Right lobe of liver (tissue), 6 donors: Measurements from ENCODE around the gene OR1K1. TPM values are rescaled to one million over a fixed set of nuclear protein-coding genes. Genes with fewer than 3 reads are reported as not detected.
A peak's percentile ranks its signal among the peaks of the same experiment; 100 is the strongest.

Source experiments
- ATAC-seq, 4 donors: fragments of 200-7000 bp; cut with Tn5 transposase; one replicate each; pipeline ENCODE4 v1.9.1; 2020; ENCODE audit warnings: mild to moderate bottlenecking in 4 of 4, moderate library complexity in 4 of 4
- DNase-seq, 3 donors: peaks; one replicate each; pipeline ENCODE4 v3.0.0-alpha.2; 2020
- H3K27ac ChIP-seq, 3 donors: fragments of 200-600 bp; one replicate each; pipeline ENCODE4 v1.8.0; 2022
- H3K27me3 ChIP-seq, 2 donors: fragments of 200-600 bp; one replicate each; pipeline ENCODE4 v1.8.0; 2022
- H3K36me3 ChIP-seq, 4 donors: fragments of 200-600 bp; sonication (generic) in 1 of 4; one replicate each; pipeline versions ENCODE4 v1.5.1 to v1.8.0; 2017 to 2022; ENCODE audit warnings: control low read depth in 1 of 4
- H3K4me1 ChIP-seq, 4 donors: fragments of 200-600 bp; sonication (generic) in 1 of 4; one replicate each; pipeline versions ENCODE4 v1.5.1 to v1.8.0; 2017 to 2022; ENCODE audit warnings: control low read depth in 1 of 4
- H3K4me3 ChIP-seq, 3 donors: fragments of 200-600 bp; one replicate each; pipeline ENCODE4 v1.8.0; 2022
- H3K9me3 ChIP-seq, 4 donors: fragments of 200-600 bp; sonication (generic) in 1 of 4; one replicate each; pipeline versions ENCODE4 v1.5.1 to v1.8.0; 2017 to 2022; ENCODE audit warnings: control low read depth in 1 of 4
- POLR2A ChIP-seq: fragments of 450-650 bp; IDR thresholded peaks from one replicate; pipeline ENCODE4 v1.6.1; 2017; ENCODE audit warnings: antibody characterized with exemption, mild to moderate bottlenecking
- WGBS: methylation state at CpG from one replicate; pipeline ENCODE4 v1.1.6; 2018; ENCODE audit warnings: low coverage, low lambda C conversion rate; ENCODE audit not compliant: insufficient coverage; ENCODE audit errors: missing lambda C conversion rate; 5-methylcytosine and 5-hydroxymethylcytosine counted together
- intact Hi-C, 2 donors: fragments of 100-400 bp; cut with DNase I; formaldehyde crosslinking; loops; one replicate each; pipeline versions ENCODE4 v1.11.2 to v1.14.1; 2022
- total RNA-seq, 6 experiments: library from RNA; depleted of rRNA in 2 of 6; stranded (reverse); fragments of >200 nt in 2 of 6; fragmentation: NEBNext Ultra II Directional in 3 of 6; extraction: Animal tissue kit (Norgen Biotek cat#: 25700) in 3 of 6; gene quantifications; one replicate each; pipeline versions ENCODE4 v1.1.0 to v1.2.4, GENCODE V29; 2016 to 2023
- TF ChIP-seq, protein P1 (sequence below), 4 donors: fragments of 200-600 bp in 3 of 4; fragments of 450-650 bp in 1 of 4; IDR thresholded peaks; one replicate each; pipeline versions ENCODE4 v1.5.1 to v1.8.0; 2016 to 2022; ENCODE audit warnings: antibody characterized with exemption in 4 of 4, mild to moderate bottlenecking in 2 of 4
- donor health status: DM: no; HTN: yes; CAD: no.
- donor health status: DM: no; HTN: no; CAD: no.
- donor health status: DM: no; HTN: no; CAD: no.
- donor health status: DM: no; HTN: yes; CAD: no.
- donor health status: DM: no; HTN: yes; CAD: no.

OR1K1 gene
- total RNA-seq, 6 experiments from 2014 or later, result not detected

DNA sequence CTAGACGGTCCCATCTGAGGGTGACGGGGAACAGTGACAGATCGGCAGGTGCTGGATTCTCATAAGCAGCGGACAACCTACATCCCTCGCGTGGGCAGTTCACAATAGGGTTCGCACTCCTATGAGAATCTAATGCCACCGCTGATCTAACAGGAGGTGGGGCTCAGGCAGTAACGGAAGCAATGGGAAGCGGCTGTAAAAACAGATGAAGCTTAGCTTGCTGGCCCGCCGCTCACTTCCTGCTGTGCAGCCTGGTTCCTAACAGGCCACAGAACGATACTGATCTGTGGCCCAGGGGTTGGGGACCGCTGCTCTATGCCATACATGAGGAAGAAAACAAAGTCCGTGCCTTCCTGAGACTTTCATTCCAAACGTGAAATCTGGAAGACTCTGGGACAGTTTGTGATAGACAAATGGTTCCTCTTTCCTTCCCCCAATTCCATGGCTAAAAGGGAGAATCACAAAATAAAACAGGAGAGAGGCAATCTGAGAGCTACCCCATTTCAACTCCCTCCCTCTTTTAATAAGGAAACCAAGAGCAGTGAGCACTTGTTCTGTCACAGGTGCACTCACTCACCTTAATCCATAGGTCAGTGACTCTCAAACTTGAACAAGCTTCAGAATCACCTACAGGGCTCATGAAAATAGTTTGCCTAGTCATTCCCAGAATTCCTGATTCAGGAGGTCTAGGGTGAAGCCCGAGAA, 16.4 kb downstream of the OR1K1 start:
- ATAC-seq (peak; percentile 69 to 87 (median 80)), DNase-seq (peak in 1 of 3 donors; percentile 44)
- Histone ChIP-seq H3K4me1 (peaks cover 0 to 3% (median 0%) of the 10 kb centered on the region in 4 donors), H3K27ac (peak overlapping the region in 1 of 3 donors; percentile 25), H3K36me3 (peaks cover 0 to 22% (median 4%) of the 10 kb centered on the region in 4 donors), H3K4me3 (no peak overlapping the region), H3K9me3 (no peaks in the 10 kb centered on the region), H3K27me3 (no peaks in the 10 kb centered on the region)
- intact Hi-C loops, result no loop called here
- 42% methylated on average over 13 of the region's 17 CpGs for WGBS
- TF ChIP-seq, protein P1, sequence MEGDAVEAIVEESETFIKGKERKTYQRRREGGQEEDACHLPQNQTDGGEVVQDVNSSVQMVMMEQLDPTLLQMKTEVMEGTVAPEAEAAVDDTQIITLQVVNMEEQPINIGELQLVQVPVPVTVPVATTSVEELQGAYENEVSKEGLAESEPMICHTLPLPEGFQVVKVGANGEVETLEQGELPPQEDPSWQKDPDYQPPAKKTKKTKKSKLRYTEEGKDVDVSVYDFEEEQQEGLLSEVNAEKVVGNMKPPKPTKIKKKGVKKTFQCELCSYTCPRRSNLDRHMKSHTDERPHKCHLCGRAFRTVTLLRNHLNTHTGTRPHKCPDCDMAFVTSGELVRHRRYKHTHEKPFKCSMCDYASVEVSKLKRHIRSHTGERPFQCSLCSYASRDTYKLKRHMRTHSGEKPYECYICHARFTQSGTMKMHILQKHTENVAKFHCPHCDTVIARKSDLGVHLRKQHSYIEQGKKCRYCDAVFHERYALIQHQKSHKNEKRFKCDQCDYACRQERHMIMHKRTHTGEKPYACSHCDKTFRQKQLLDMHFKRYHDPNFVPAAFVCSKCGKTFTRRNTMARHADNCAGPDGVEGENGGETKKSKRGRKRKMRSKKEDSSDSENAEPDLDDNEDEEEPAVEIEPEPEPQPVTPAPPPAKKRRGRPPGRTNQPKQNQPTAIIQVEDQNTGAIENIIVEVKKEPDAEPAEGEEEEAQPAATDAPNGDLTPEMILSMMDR (IDR thresholded peaks at IDR 0.05), result no peak
- no peak for TF ChIP-seq POLR2A

GRCh38 chr9:122819326-122819725, 19.4 kb downstream of the OR1K1 start:
- H3K9me3 ChIP-seq, result no peaks in the 10 kb centered on the region
- no peaks in the 10 kb centered on the region for H3K27me3 ChIP-seq
- ATAC-seq (no peak), DNase-seq (no peak)
- intact Hi-C loops, result no loop called here
- TF ChIP-seq, protein P1 (IDR thresholded peaks at IDR 0.05), result no peak
- TF ChIP-seq POLR2A, result no peak
- 65% methylated on average over 3 of the region's 3 CpGs for WGBS
- H3K4me1 ChIP-seq, result peaks cover 0 to 3% (median 0%) of the 10 kb centered on the region in 4 donors
- H3K27ac ChIP-seq, result no peak overlapping the region
- no peak overlapping the region for H3K4me3 ChIP-seq
- peaks cover 0 to 43% (median 4%) of the 10 kb centered on the region in 4 donors for H3K36me3 ChIP-seq

GRCh38 chr9:122819791-122820489, 20.0 kb downstream of the OR1K1 start:
- H3K4me1 ChIP-seq, result peaks cover 0 to 3% (median 0%) of the 10 kb centered on the region in 4 donors
- no peak overlapping the region for H3K27ac ChIP-seq
- ATAC-seq, result peak in 3 of 4 donors; percentile 28 to 51 (median 43)
- DNase-seq, result no peak
- H3K36me3 ChIP-seq, result peaks cover 0 to 43% (median 4%) of the 10 kb centered on the region in 4 donors
- no peak overlapping the region for H3K4me3 ChIP-seq
- 52% methylated on average over 4 of the region's 9 CpGs for WGBS
- TF ChIP-seq POLR2A, result no peak
- TF ChIP-seq, protein P1 (IDR thresholded peaks at IDR 0.05), result no peak
- H3K9me3 ChIP-seq, result no peaks in the 10 kb centered on the region
- H3K27me3 ChIP-seq, result no peaks in the 10 kb centered on the region
- intact Hi-C loops, result no loop called here

DNA sequence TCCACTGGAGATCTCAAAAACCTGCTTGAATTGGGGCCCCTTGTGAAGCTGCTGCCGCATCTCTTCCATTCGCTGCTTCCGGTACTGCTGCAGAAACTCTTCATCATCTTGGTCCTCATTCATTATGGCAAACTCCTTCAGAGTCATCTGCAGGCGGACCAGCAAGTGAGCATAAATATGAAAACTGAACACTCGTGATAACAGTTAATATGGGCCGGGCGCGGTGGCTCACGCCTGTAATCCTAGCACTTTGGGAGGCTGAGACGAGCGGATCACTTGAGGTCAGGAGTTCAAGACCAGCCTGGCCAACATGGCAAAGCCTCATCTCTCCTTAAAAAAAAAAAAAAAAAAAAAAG, 20.5 kb downstream of the OR1K1 start:
- Histone ChIP-seq H3K9me3 (no peaks in the 10 kb centered on the region), H3K36me3 (peaks cover 0 to 43% (median 4%) of the 10 kb centered on the region in 4 donors), H3K27ac (no peak overlapping the region), H3K4me3 (no peak overlapping the region), H3K27me3 (no peaks in the 10 kb centered on the region), H3K4me1 (peaks cover 0 to 3% (median 0%) of the 10 kb centered on the region in 4 donors)
- ATAC-seq (no peak), DNase-seq (no peak)
- intact Hi-C loops, result no loop called here
- WGBS, result 86% methylated on average over 6 of the region's 11 CpGs
- TF ChIP-seq POLR2A, result no peak
- TF ChIP-seq, protein P1 (IDR thresholded peaks at IDR 0.05), result no peak
